Right cardiac atrium (tissue), 5 donors: ENCODE measurements around the gene GALNT1. TPM values are rescaled to one million over a fixed set of nuclear protein-coding genes. Genes with fewer than 3 reads are reported as not detected.

Experiments used
- ATAC-seq, 2 donors: fragments of 200-7000 bp; cut with Tn5 transposase; one replicate each; pipeline versions ENCODE4 v1.8.0 to v1.9.1; 2020; ENCODE audit warnings: moderate library complexity in 2 of 2, mild to moderate bottlenecking in 1 of 2
- DNase-seq, 3 donors: peaks; one replicate each; pipeline ENCODE4 v3.0.0-alpha.2; 2020
- H3K27ac ChIP-seq: one replicate; pipeline ENCODE4 v1.5.1; 2013; ENCODE audit warnings: mild to moderate bottlenecking, low read length, control low read depth, moderate library complexity
- H3K27me3 ChIP-seq: one replicate; pipeline ENCODE4 v1.6.1; 2013; ENCODE audit not compliant: control insufficient read depth, insufficient read depth
- H3K4me1 ChIP-seq: one replicate; pipeline ENCODE4 v1.6.1; 2013; ENCODE audit warnings: low read length; ENCODE audit not compliant: control insufficient read depth, insufficient read depth
- H3K4me3 ChIP-seq: one replicate; pipeline ENCODE4 v1.5.1; 2013; ENCODE audit warnings: low read length, control low read depth
- H3K9me3 ChIP-seq: one replicate; pipeline ENCODE4 v1.6.1; 2013; ENCODE audit warnings: low read length; ENCODE audit not compliant: control insufficient read depth
- WGBS: extraction: QIAGEN DNeasy Blood & Tissue Kit; methylation state at CpG from one replicate; pipeline ENCODE4 v1.1.7; 2013; 5-methylcytosine and 5-hydroxymethylcytosine counted together
- intact Hi-C, 4 donors: fragments of 100-400 bp; cut with DNase I; formaldehyde crosslinking; loops; one replicate each; pipeline versions ENCODE4 v1.11.0 to v1.14.0; 2022 to 2023
- polyA plus RNA-seq: library from polyadenylated mRNA; stranded (reverse); fragments of 200-250 nt; gene quantifications from one replicate; pipeline ENCODE4 v1.2.3, GENCODE V29; 2013
- total RNA-seq, 4 donors: library from RNA; stranded (reverse); fragmentation: NEBNext Ultra II Directional; extraction: Animal tissue kit (Norgen Biotek cat#: 25700); gene quantifications; one replicate each; pipeline ENCODE4 v1.2.1, GENCODE V29; 2021
- donor health status: healthy with polysubstance abuse.
- donor health status: DM: no; HTN: yes; CAD: no.
- donor health status: DM: no; HTN: no; CAD: no.
- donor health status: DM: no; HTN: yes; CAD: no; lungs with severe emphysema.
- donor health status: DM: yes; HTN: yes; CAD: no.

Gene GALNT1
- total and polyA plus RNA-seq, 5 donors = 17.8 to 60.3 (median 55.6) TPM

- DNase-seq = peak; percentile 80 to 91 (median 90)
- H3K27me3 ChIP-seq = no peaks in the 10 kb centered on the region
- intact Hi-C loops = loop anchor here in 1 of 4 donors (10.0 kb wide), 1 partner anchor 311 kb away; no protein-coding TSS in a partner anchor
- 53% methylated on average over 8 of the region's 8 CpGs for WGBS
- ATAC-seq = peak; percentile 93 to 96
- H3K4me3 ChIP-seq = no peak overlapping the region
- no peaks in the 10 kb centered on the region for H3K9me3 ChIP-seq
- no peak overlapping the region for H3K27ac ChIP-seq
- peaks cover 3% of the 10 kb centered on the region for H3K4me1 ChIP-seq
These were observed 114.3 kb downstream of the GALNT1 start for GRCh38 chr18:35695803-35696202.

DNA sequence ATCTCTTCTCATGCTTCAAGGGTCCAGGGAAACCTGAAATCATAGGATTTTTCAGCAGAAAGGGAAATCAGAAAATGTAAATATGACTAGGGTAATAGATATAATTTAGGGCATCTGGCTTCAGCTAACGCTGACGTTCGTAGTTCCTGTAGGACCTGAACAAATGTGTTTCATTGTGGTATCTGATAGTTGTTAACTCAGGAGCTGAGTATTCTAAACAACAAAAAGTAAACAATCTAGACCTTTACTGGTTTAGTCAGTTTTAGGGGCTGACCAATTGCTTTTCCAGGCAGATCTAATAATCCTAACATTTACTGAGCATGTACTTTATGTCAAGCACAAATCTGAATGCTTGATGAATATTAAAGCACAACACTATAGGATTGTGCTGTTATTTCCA lies 114.8 kb downstream of the GALNT1 start:
- intact Hi-C loops = loop anchor here in 1 of 4 donors (10.0 kb wide), 1 partner anchor 312 kb away; no protein-coding TSS in a partner anchor
- H3K4me1 ChIP-seq = peaks cover 3% of the 10 kb centered on the region
- no peaks in the 10 kb centered on the region for H3K27me3 ChIP-seq
- no peaks in the 10 kb centered on the region for H3K9me3 ChIP-seq
- no peak overlapping the region for H3K4me3 ChIP-seq
- no peak overlapping the region for H3K27ac ChIP-seq
- DNase-seq = no peak
- WGBS = 69% methylated on average over 3 of the region's 3 CpGs
- ATAC-seq = no peak

GRCh38 chr18:35697869-35698268 lies 116.3 kb downstream of the GALNT1 start:
- no peak for DNase-seq
- Histone ChIP-seq H3K27me3 (no peaks in the 10 kb centered on the region), H3K27ac (no peak overlapping the region), H3K4me1 (peaks cover 3% of the 10 kb centered on the region), H3K4me3 (no peak overlapping the region), H3K9me3 (no peaks in the 10 kb centered on the region)
- no peak for ATAC-seq
- WGBS = 88% methylated on average over 7 of the region's 7 CpGs
- intact Hi-C loops = loop anchor here in 1 of 4 donors (10.0 kb wide), 1 partner anchor 313 kb away; no protein-coding TSS in a partner anchor

- ATAC-seq (no peak), DNase-seq (no peak)
- Histone ChIP-seq H3K4me3 (no peak overlapping the region), H3K27ac (no peak overlapping the region), H3K9me3 (no peaks in the 10 kb centered on the region), H3K4me1 (peaks cover 2% of the 10 kb centered on the region), H3K27me3 (no peaks in the 10 kb centered on the region)
- intact Hi-C loops = no loop called here
These were observed 121.6 kb downstream of the GALNT1 start for GRCh38 chr18:35703043-35703688.

DNA sequence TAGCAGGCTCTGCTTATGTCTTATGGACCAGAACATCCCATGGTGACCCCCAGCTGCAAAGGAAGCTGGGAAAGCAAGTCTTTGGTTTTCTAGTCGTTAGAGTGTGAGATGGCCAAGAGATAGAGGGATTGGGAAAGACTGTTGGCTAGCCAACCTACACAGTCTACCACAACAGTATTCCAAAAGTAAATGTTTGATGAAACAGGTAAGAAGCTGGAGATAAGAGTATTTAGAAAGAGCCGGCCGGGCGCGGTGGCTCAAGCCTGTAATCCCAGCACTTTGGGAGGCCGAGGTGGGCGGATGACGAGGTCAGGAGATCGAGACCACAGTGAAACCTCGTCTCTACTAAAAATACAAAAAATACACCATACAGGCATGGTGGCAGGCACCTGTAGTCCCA lies 124.4 kb downstream of the GALNT1 start:
- 95% methylated on average over 10 of the region's 10 CpGs for WGBS
- H3K27me3 ChIP-seq = no peaks in the 10 kb centered on the region
- H3K9me3 ChIP-seq = no peaks in the 10 kb centered on the region
- H3K27ac ChIP-seq = no peak overlapping the region
- intact Hi-C loops = no loop called here
- ATAC-seq = no peak
- DNase-seq = no peak
- H3K4me1 ChIP-seq = peaks cover 2% of the 10 kb centered on the region
- no peak overlapping the region for H3K4me3 ChIP-seq

DNA sequence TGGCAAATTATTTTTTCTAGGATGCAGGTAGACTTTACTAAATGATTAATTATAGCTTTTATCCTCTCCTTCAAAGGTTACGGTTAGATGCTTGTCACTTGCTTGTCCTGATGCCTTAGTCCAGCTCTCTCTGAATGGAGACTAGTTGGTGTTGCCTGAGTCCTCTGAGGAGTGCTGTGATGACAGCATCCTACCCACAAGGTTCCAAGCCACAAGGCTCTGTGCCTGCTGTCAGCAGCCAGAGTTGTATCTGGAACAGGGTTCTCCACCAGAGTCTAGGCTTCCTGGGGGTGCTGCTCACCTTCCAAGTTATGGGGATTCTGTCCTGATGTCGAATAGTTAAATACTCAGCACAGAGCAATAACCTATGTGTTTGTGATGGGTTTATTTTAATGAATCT lies 125.7 kb downstream of the GALNT1 start:
- 73% methylated on average over 2 of the region's 2 CpGs for WGBS
- Histone ChIP-seq H3K4me3 (no peak overlapping the region), H3K9me3 (no peaks in the 10 kb centered on the region), H3K27ac (no peak overlapping the region), H3K27me3 (no peaks in the 10 kb centered on the region), H3K4me1 (peaks cover 2% of the 10 kb centered on the region)
- peak in 1 of 2 donors; percentile 75 for ATAC-seq
- DNase-seq = peak in 1 of 3 donors; percentile 65
- intact Hi-C loops = no loop called here

DNA sequence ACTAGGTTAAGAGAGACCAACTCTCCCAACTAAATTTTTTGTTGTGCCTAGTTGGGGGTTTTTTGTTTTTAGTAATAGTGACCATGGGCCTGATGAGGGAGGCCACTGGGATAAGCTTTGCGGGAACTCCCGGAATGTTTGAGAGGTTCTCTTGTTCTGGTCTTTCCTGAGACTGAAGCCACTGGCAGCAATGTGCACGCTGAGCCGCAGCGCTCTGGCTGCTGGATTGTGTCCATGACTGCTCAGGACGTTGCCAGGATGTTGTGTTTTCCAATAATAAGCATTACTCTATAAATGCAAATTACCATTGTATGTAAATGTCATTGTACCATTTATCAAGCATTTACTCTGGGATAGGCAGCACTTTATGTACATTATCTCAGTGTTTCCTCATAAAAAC lies 126.1 kb downstream of the GALNT1 start:
- no peak overlapping the region for H3K4me3 ChIP-seq
- peak; percentile 51 to 60 for ATAC-seq
- no peaks in the 10 kb centered on the region for H3K9me3 ChIP-seq
- no peaks in the 10 kb centered on the region for H3K27me3 ChIP-seq
- intact Hi-C loops = no loop called here
- no peak overlapping the region for H3K27ac ChIP-seq
- 46% methylated on average over 6 of the region's 6 CpGs for WGBS
- peaks cover 2% of the 10 kb centered on the region for H3K4me1 ChIP-seq
- DNase-seq = peak; percentile 21 to 60 (median 50)

DNA sequence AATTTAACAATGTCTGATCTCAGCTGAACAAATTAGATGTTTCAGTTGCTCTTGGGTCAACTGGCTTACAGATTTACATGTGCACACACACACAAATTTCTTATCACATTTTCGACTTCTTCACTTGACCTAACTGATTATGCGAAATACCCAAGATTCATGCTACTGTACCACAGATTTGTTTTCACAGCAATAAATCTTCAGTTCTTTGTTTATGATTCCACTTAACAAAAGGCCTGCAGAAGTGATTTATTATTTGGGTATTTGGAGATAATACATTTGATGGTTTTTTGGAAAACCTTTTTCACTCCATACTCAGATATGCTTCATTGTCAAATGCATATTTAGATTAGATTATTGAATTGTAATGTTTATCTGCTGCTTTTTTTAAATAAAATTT lies 129.0 kb downstream of the GALNT1 start:
- 82% methylated on average over 2 of the region's 2 CpGs for WGBS
- Histone ChIP-seq H3K4me3 (no peak overlapping the region), H3K27ac (no peak overlapping the region), H3K9me3 (no peaks in the 10 kb centered on the region), H3K27me3 (no peaks in the 10 kb centered on the region), H3K4me1 (peaks cover 2% of the 10 kb centered on the region)
- intact Hi-C loops = no loop called here
- ATAC-seq (no peak), DNase-seq (no peak)

DNA sequence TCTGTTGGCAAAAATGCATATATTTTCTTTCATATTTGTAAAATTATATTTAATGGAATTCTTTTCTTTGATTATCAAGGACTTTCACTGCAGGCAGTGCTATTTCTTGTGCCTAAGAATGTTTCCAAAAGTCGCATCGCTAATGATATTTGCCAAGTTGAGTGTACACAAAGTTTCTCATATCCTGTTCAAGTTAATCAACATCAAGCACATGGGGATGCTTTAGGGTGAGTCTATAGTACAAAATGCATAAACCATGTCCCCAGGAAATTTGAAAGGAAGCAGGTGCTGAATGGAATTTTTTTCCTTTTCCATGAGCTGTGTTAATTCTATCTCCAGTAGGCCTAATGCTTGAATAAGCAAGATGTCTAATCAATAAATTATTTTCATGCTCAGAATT lies 129.7 kb downstream of the GALNT1 start:
- WGBS = 74% methylated on average over 2 of the region's 2 CpGs
- intact Hi-C loops = no loop called here
- no peak for DNase-seq

GRCh38 chr18:35713545-35713944 lies 132.0 kb downstream of the GALNT1 start:
- ATAC-seq (no peak), DNase-seq (no peak)
- no peak overlapping the region for H3K4me3 ChIP-seq
- H3K27me3 ChIP-seq = no peaks in the 10 kb centered on the region
- H3K27ac ChIP-seq = no peak overlapping the region
- WGBS = 72% methylated on average over 2 of the region's 2 CpGs
- no peaks in the 10 kb centered on the region for H3K4me1 ChIP-seq
- no peaks in the 10 kb centered on the region for H3K9me3 ChIP-seq
- intact Hi-C loops = no loop called here

More for the DNA sequence above, 129.7 kb downstream of the GALNT1 start:
- Histone ChIP-seq H3K27me3 (no peaks in the 10 kb centered on the region), H3K27ac (no peak overlapping the region), H3K9me3 (no peaks in the 10 kb centered on the region), H3K4me3 (no peak overlapping the region), H3K4me1 (peaks cover 2% of the 10 kb centered on the region)
- no peak for ATAC-seq

DNA sequence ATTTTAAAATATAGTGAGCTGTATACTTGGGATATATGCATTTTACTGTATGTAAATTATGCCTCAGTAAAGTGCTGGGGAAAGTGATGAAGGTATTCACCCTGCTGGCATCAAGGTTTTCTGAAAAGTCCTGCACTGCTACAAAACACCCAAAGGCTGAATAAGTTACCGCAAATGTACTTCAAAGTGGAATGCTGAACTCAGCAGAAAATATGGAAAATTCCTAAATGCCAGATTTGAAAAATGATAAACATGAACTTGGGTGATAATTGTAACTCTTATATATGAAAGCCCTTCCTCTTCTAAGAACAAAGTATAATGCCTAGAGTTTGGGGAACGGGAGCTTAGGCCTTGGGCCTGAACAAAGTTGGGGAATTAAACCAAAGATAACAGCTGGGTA lies 133.0 kb downstream of the GALNT1 start:
- Histone ChIP-seq H3K9me3 (no peaks in the 10 kb centered on the region), H3K4me1 (no peaks in the 10 kb centered on the region), H3K4me3 (no peak overlapping the region), H3K27me3 (no peaks in the 10 kb centered on the region), H3K27ac (no peak overlapping the region)
- intact Hi-C loops = no loop called here
- WGBS = 96% methylated on average over 2 of the region's 2 CpGs
- DNase-seq (no peak), ATAC-seq (no peak)

DNA sequence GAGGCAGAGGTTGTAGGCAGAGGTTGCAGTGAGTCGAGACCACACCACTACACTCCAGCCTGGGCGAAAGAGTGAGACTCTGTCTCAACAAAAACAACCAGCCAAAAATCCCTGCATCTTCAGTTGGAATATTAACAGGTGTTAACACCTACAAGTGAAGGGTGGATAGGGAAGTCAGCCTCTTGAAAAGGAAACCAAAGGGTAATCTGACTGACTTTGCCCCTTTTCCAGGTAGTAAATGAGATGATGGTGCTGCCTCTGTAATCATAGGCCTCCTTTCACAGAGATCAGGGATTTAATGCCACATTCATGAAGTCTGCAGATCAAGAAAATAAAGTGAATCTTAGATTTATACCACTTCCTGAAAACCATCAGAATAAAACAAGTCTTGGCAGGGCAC lies 133.6 kb downstream of the GALNT1 start:
- WGBS = 97% methylated on average over 2 of the region's 2 CpGs
- DNase-seq (no peak), ATAC-seq (no peak)
- H3K27me3 ChIP-seq = no peaks in the 10 kb centered on the region
- intact Hi-C loops = no loop called here
- H3K4me1 ChIP-seq = no peaks in the 10 kb centered on the region
- H3K4me3 ChIP-seq = no peak overlapping the region
- no peak overlapping the region for H3K27ac ChIP-seq
- H3K9me3 ChIP-seq = no peaks in the 10 kb centered on the region
